GM23338 (cell line): ENCODE measurements around the gene DCN. TPM values are rescaled to one million over a fixed set of nuclear protein-coding genes. Genes with fewer than 3 reads are reported as not detected.

Experiments
- ATAC-seq: fragments of 200-7000 bp; cut with Tn5 transposase; 3 replicates; pipeline ENCODE4 v1.9.1; 2020
- DNase-seq: peaks from one replicate; pipeline ENCODE4 v3.0.0-alpha.2; 2015; ENCODE audit warnings: low spot score
- H2AFZ ChIP-seq: fragments of 200-600 bp; sonication (generic); 2 replicates; pipeline ENCODE4 v1.8.0; 2016; ENCODE audit warnings: antibody characterized with exemption, mild to moderate bottlenecking, moderate library complexity
- H3F3A ChIP-seq: fragments of 200-600 bp; sonication (generic); replicated peaks from 2 replicates; pipeline ENCODE4 v1.8.0; 2017; ENCODE audit warnings: antibody characterized with exemption, mixed run types, low read depth
- H3K27ac ChIP-seq: fragments of 200-600 bp; sonication (generic); 2 replicates; pipeline ENCODE4 v1.6.1; 2016; ENCODE audit warnings: low read depth
- H3K27me3 ChIP-seq: fragments of 200-600 bp; sonication (generic); 2 replicates; pipeline ENCODE4 v1.8.0; 2016; ENCODE audit warnings: mild to moderate bottlenecking, mixed run types, moderate library complexity; ENCODE audit not compliant: insufficient read depth
- H3K36me3 ChIP-seq: fragments of 200-600 bp; sonication (generic); 2 replicates; pipeline ENCODE4 v1.8.0; 2016; ENCODE audit warnings: mild to moderate bottlenecking; ENCODE audit not compliant: insufficient read depth
- H3K4me1 ChIP-seq: fragments of 200-600 bp; sonication (generic); 2 replicates; pipeline ENCODE4 v1.8.0; 2016; ENCODE audit warnings: mild to moderate bottlenecking, moderate library complexity; ENCODE audit not compliant: insufficient read depth
- H3K4me2 ChIP-seq: fragments of 200-600 bp; sonication (generic); 2 replicates; pipeline ENCODE4 v1.7.1; 2017; ENCODE audit warnings: mixed run types
- H3K4me3 ChIP-seq: fragments of 200-600 bp; sonication (generic); 2 replicates; pipeline ENCODE4 v1.6.1; 2016; ENCODE audit warnings: mixed run types
- H3K79me2 ChIP-seq: fragments of 200-600 bp; sonication (generic); replicated peaks from 2 replicates; pipeline ENCODE4 v1.8.0; 2017; ENCODE audit warnings: mild to moderate bottlenecking; ENCODE audit not compliant: insufficient read depth
- H3K9me2 ChIP-seq: fragments of 200-600 bp; sonication (generic); 2 replicates; pipeline ENCODE4 v1.8.0; 2017; ENCODE audit not compliant: insufficient read depth
- H4K20me1 ChIP-seq: fragments of 200-600 bp; sonication (generic); replicated peaks from 2 replicates; pipeline ENCODE4 v1.8.0; 2017; ENCODE audit warnings: mild to moderate bottlenecking; ENCODE audit not compliant: insufficient read depth
- H3K27ac Mint-ChIP-seq: 2 replicates; pipeline ENCODE4 v1.8.0; 2020; ENCODE audit warnings: inconsistent platforms, mild to moderate bottlenecking, moderate library complexity, mixed read lengths
- H3K27me3 Mint-ChIP-seq: 3 replicates; pipeline ENCODE4 v1.8.0; 2022; ENCODE audit warnings: low read depth, mild to moderate bottlenecking, moderate library complexity, mixed read lengths, inconsistent platforms; ENCODE audit not compliant: insufficient read depth, poor library complexity
- H3K36me3 Mint-ChIP-seq: 3 replicates; pipeline ENCODE4 v1.8.0; 2021; ENCODE audit warnings: low read depth, mild to moderate bottlenecking, inconsistent platforms, moderate library complexity, mixed read lengths
- H3K4me1 Mint-ChIP-seq: 3 replicates; pipeline ENCODE4 v1.8.0; 2020; ENCODE audit warnings: mild to moderate bottlenecking, inconsistent platforms, mixed read lengths
- H3K4me3 Mint-ChIP-seq: 3 replicates; pipeline ENCODE4 v1.8.0; 2021; ENCODE audit warnings: moderate library complexity, mild to moderate bottlenecking, inconsistent platforms, mixed read lengths
- H3K9me3 Mint-ChIP-seq: 3 replicates; pipeline ENCODE4 v1.8.0; 2020; ENCODE audit warnings: moderate library complexity, mild to moderate bottlenecking, inconsistent platforms, mixed read lengths
- ETS1 ChIP-seq: IDR thresholded peaks from 2 replicates; pipeline ENCODE4 v1.6.1; 2016; ENCODE audit warnings: antibody characterized with exemption
- EZH2 ChIP-seq: fragments of 200-600 bp; sonication (generic); IDR thresholded peaks from one replicate; pipeline ENCODE4 v1.8.0; 2017; ENCODE audit warnings: antibody characterized with exemption, mild to moderate bottlenecking, low read depth; ENCODE audit not compliant: unreplicated experiment
- POLR2AphosphoS5 ChIP-seq: IDR thresholded peaks from 2 replicates; pipeline ENCODE4 v1.6.1; 2016; ENCODE audit warnings: antibody characterized with exemption, low read depth
- REST ChIP-seq: IDR thresholded peaks from one replicate; pipeline ENCODE4 v1.6.1; 2018; ENCODE audit warnings: antibody characterized with exemption; ENCODE audit not compliant: unreplicated experiment
- STAT1 ChIP-seq: IDR thresholded peaks from one replicate; pipeline ENCODE4 v1.6.1; 2016; ENCODE audit warnings: antibody characterized with exemption; ENCODE audit not compliant: unreplicated experiment
- ZNF114 ChIP-seq: fragments of 250-450 bp; sonication (Bioruptor Pico); IDR thresholded peaks from 2 replicates; pipeline ENCODE4 v1.5.0; 2020; ENCODE audit warnings: mild to moderate bottlenecking, moderate library complexity
- ZNF331 ChIP-seq: fragments of 250-450 bp; sonication (Bioruptor Pico); IDR thresholded peaks from 2 replicates; pipeline ENCODE4 v1.5.0; 2020; ENCODE audit warnings: low read depth, mild to moderate bottlenecking, moderate library complexity
- ZNF462 ChIP-seq: fragments of 250-450 bp; sonication (Bioruptor Pico); IDR thresholded peaks from 2 replicates; pipeline ENCODE4 v1.5.0; 2020; ENCODE audit warnings: mild to moderate bottlenecking, moderate library complexity
- polyA plus RNA-seq: library from polyadenylated mRNA; unstranded; fragments of >200 nt; fragmentation: Nextera tagmentation; extraction: Ambion mirVana; gene quantifications from 2 replicates; pipeline ENCODE4 v1.2.1, GENCODE V29; 2016
- total RNA-seq: library from RNA; depleted of rRNA; stranded (reverse); fragments of >200 nt; shearing (Covaris generic); gene quantifications from 2 replicates; pipeline ENCODE4 v1.2.3, GENCODE V29; 2014

DCN gene
- total and polyA plus RNA-seq, 2 experiments from 2014 or later: not detected

- TF ChIP-seq ZNF462 (CRISPR knock-in tag): no peak
- no peak for TF ChIP-seq ETS1
- TF ChIP-seq EZH2: no peak
- TF ChIP-seq STAT1: no peak
- TF ChIP-seq ZNF331 (CRISPR knock-in tag): no peak
Measured at GRCh38 chr12:91177381-91177780, 5.2 kb downstream of the DCN start (continued).

- H3K4me2 ChIP-seq: no peak overlapping the region
- no peaks in the 10 kb centered on the region for H3K79me2 ChIP-seq
- ATAC-seq: no peak
- no peak overlapping the region for H3K27ac ChIP-seq
- no peak overlapping the region for H2AFZ ChIP-seq
- H3K27me3 ChIP-seq: no peaks in the 10 kb centered on the region
- Mint-ChIP-seq H3K36me3 (no peaks in the 10 kb centered on the region), H3K4me1 (no peaks in the 10 kb centered on the region; the same call in 2 of the 3 replicates), H3K4me3 (no peak overlapping the region), H3K27ac (no peak overlapping the region), H3K27me3 (no peaks in the 10 kb centered on the region), H3K9me3 (no peaks in the 10 kb centered on the region)
- H3K4me1 ChIP-seq: no peaks in the 10 kb centered on the region
- no peak for DNase-seq
- no peak overlapping the region for H3K4me3 ChIP-seq
- no peaks in the 10 kb centered on the region for H3K9me2 ChIP-seq
- no peaks in the 10 kb centered on the region for H3K36me3 ChIP-seq
- H3F3A ChIP-seq: no peaks in the 10 kb centered on the region
- H4K20me1 ChIP-seq: no peaks in the 10 kb centered on the region
- TF ChIP-seq ZNF114 (CRISPR knock-in tag) (no peak), ETS1 (no peak), ZNF331 (CRISPR knock-in tag) (no peak), POLR2AphosphoS5 (no peak), REST (no peak)
Measured at GRCh38 chr12:91176915-91177314, 5.7 kb downstream of the DCN start.
